ENCODE measurements around the gene APH1A.

Gene APH1A

GRCh38 chr1:150299716-150300115 is 30.9 kb upstream of the APH1A start:
- H3K4me3 ChIP-seq (ENCODE audit: low read depth, low read length), result no peak overlapping the region
- no peak for DNase-seq (ENCODE audit: low read depth)
- no peak for TF ChIP-seq POLR2A (IDR thresholded peaks at IDR 0.05; ENCODE audit: extremely low read depth, insufficient read length)
- TF ChIP-seq, protein P1, sequence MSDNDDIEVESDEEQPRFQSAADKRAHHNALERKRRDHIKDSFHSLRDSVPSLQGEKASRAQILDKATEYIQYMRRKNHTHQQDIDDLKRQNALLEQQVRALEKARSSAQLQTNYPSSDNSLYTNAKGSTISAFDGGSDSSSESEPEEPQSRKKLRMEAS (IDR thresholded peaks at IDR 0.05; ENCODE audit: low read depth, low read length), result no peak
- no peak for TF ChIP-seq MYC (IDR thresholded peaks at IDR 0.05; ENCODE audit: low read depth, low read length)
- TF ChIP-seq CTCF (IDR thresholded peaks at IDR 0.05; ENCODE audit: low read depth, low read length), result no peak

- TF ChIP-seq MYC (IDR thresholded peaks at IDR 0.05; ENCODE audit: low read depth, low read length), result no peak
- TF ChIP-seq, protein P1 (IDR thresholded peaks at IDR 0.05; ENCODE audit: low read depth, low read length), result no peak
- TF ChIP-seq CTCF (IDR thresholded peaks at IDR 0.05; ENCODE audit: low read depth, low read length), result no peak
- no peak for TF ChIP-seq POLR2A (IDR thresholded peaks at IDR 0.05; ENCODE audit: extremely low read depth, insufficient read length)
- H3K4me3 ChIP-seq (ENCODE audit: low read depth, low read length), result peak overlapping the region; percentile 0
- no peak for DNase-seq (ENCODE audit: low read depth)
These were observed 26.7 kb upstream of the APH1A start for GRCh38 chr1:150295476-150295875.

- peak within 1 kb of the TSS; percentile 100 for H3K4me3 ChIP-seq (ENCODE audit: low read depth, low read length)
These were observed 24.8 kb upstream of the APH1A start, which contains the start of gene MRPS21 for GRCh38 chr1:150293433-150294253. Gene MRPS21, plus strand, starts transcription at chr1:150293861. Its CDS starts 506 bp downstream, at chr1:150294367.

DNA sequence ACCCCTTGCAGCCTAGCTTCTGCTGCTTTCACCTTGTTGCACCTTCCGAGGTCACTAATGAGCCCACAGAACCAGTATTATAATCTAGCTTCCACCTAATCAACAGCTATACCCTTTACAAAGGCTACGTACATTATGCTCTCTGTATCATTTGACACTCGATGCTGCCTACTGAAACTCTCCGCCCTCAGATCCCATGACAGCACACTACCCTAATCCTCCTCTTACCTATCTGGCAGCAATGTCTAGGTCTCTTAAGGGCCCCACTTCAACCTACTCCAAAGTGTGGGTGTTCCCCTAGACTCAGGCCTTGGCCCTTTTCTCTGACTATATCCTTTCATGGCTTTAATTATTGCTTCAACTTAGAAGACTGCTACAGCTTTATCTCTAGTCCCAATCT is 20.0 kb upstream of the APH1A start:
- H3K4me3 ChIP-seq (ENCODE audit: low read depth, low read length), result no peak overlapping the region
- no peak for DNase-seq (ENCODE audit: low read depth)
- no peak for TF ChIP-seq CTCF (IDR thresholded peaks at IDR 0.05; ENCODE audit: low read depth, low read length)
- TF ChIP-seq POLR2A (IDR thresholded peaks at IDR 0.05; ENCODE audit: extremely low read depth, insufficient read length), result no peak
- no peak for TF ChIP-seq MYC (IDR thresholded peaks at IDR 0.05; ENCODE audit: low read depth, low read length)
- TF ChIP-seq, protein P1 (IDR thresholded peaks at IDR 0.05; ENCODE audit: low read depth, low read length), result no peak

More at GRCh38 chr1:150293433-150294253, 24.8 kb upstream of the APH1A start, which contains the start of gene MRPS21:
- DNase-seq (ENCODE audit: low read depth), result peak; percentile 94
- peak; percentile 97 for TF ChIP-seq MYC (IDR thresholded peaks at IDR 0.05; ENCODE audit: low read depth, low read length)
- peak; percentile 95 for TF ChIP-seq POLR2A (IDR thresholded peaks at IDR 0.05; ENCODE audit: extremely low read depth, insufficient read length)
- no peak for TF ChIP-seq CTCF (IDR thresholded peaks at IDR 0.05; ENCODE audit: low read depth, low read length)
- TF ChIP-seq, protein P1 (IDR thresholded peaks at IDR 0.05; ENCODE audit: low read depth, low read length), result peak; percentile 93

GRCh38 chr1:150288382-150288781 is 19.6 kb upstream of the APH1A start:
- DNase-seq (ENCODE audit: low read depth), result no peak

More at GRCh38 chr1:150288382-150288781, 19.6 kb upstream of the APH1A start:
- TF ChIP-seq, protein P1 (IDR thresholded peaks at IDR 0.05; ENCODE audit: low read depth, low read length), result no peak
- TF ChIP-seq POLR2A (IDR thresholded peaks at IDR 0.05; ENCODE audit: extremely low read depth, insufficient read length) (no peak), MYC (IDR thresholded peaks at IDR 0.05; ENCODE audit: low read depth, low read length) (no peak), CTCF (IDR thresholded peaks at IDR 0.05; ENCODE audit: low read depth, low read length) (no peak)
- no peak overlapping the region for H3K4me3 ChIP-seq (ENCODE audit: low read depth, low read length)

Measured in NB4 (cell line).